H1 (cell line): ENCODE data around the gene JMJD8. TPM values are rescaled to one million over a fixed set of nuclear protein-coding genes. Genes with fewer than 3 reads are reported as not detected.
A peak's percentile ranks its signal among the peaks of the same experiment; 100 is the strongest.

Experiments
- CTCF ChIA-PET: fragments of 300-600 bp; sonication (Branson Sonifier 250); formaldehyde crosslinking; loops from one replicate; lab custom pipeline; 2021; ENCODE audit not compliant: partially characterized antibody; lab: Charles Lee
- POLR2A ChIA-PET: fragments of 300-600 bp; sonication (Branson Sonifier 250); formaldehyde crosslinking; loops from one replicate; lab custom pipeline; 2021; ENCODE audit warnings: inconsistent platforms; ENCODE audit not compliant: partially characterized antibody; lab: Charles Lee
- DNase-seq, 2 experiments: peaks; one replicate each; pipeline versions ENCODE4 v3.0.0 to v3.0.0-alpha.2; 2010 to 2022; ENCODE audit warnings: low spot score in 2 of 2, low read depth in 1 of 2, mixed read lengths in 1 of 2
- FAIRE-seq: peaks from 2 replicates; lab custom pipeline; 2011; peaks lifted over from hg19 to GRCh38; lab: Jason Lieb, UNC
- H2AFZ ChIP-seq: 2 replicates; pipeline ENCODE4 v1.8.1; 2012; ENCODE audit warnings: low read length, inconsistent platforms
- H2AK5ac ChIP-seq: 2 replicates; pipeline ENCODE4 v1.6.1; 2013; ENCODE audit warnings: low read depth, low read length
- H2BK120ac ChIP-seq: replicated peaks from 2 replicates; pipeline ENCODE3; 2013; ENCODE audit warnings: low read depth, low read length, inconsistent platforms
- H2BK12ac ChIP-seq: 2 replicates; pipeline ENCODE4 v1.6.1; 2013; ENCODE audit warnings: low read depth, low read length
- H2BK15ac ChIP-seq: 2 replicates; pipeline ENCODE4 v1.6.1; 2013; ENCODE audit warnings: low read length
- H2BK20ac ChIP-seq: 2 replicates; pipeline ENCODE4 v1.6.1; 2013; ENCODE audit warnings: low read length
- H2BK5ac ChIP-seq: 2 replicates; pipeline ENCODE4 v1.6.1; 2013; ENCODE audit warnings: low read depth, low read length
- H3K14ac ChIP-seq: 2 replicates; pipeline ENCODE4 v1.6.1; 2013; ENCODE audit warnings: inconsistent platforms; ENCODE audit not compliant: insufficient read length
- H3K18ac ChIP-seq: 2 replicates; pipeline ENCODE4 v1.6.1; 2013; ENCODE audit warnings: low read length; ENCODE audit errors: extremely low read depth
- H3K23ac ChIP-seq: 2 replicates; pipeline ENCODE4 v1.6.1; 2013; ENCODE audit warnings: inconsistent platforms; ENCODE audit not compliant: insufficient read length
- H3K23me2 ChIP-seq: 2 replicates; pipeline ENCODE4 v1.6.1; 2013; ENCODE audit warnings: low read depth, low read length
- H3K27ac ChIP-seq: 2 replicates; pipeline ENCODE4 v1.6.1; 2011; ENCODE audit warnings: low read depth, low read length, inconsistent platforms
- H3K27me3 ChIP-seq, 4 experiments: replicated peaks in 1 of 4; 1 replicate in 1 of 4; 2 replicates in 3 of 4; pipeline versions ENCODE4 v1.6.1 to v1.8.1; 2011 to 2013; ENCODE audit warnings: low read length in 3 of 4, mild to moderate bottlenecking in 3 of 4, inconsistent platforms in 2 of 4, mixed read lengths in 2 of 4, moderate library complexity in 1 of 4; ENCODE audit not compliant: control insufficient read depth in 3 of 4, insufficient read depth in 3 of 4; ENCODE audit errors: extremely low read depth in 1 of 4
- H3K36me3 ChIP-seq, 4 experiments: 2 replicates each; pipeline versions ENCODE4 v1.6.1 to v1.8.1; 2011 to 2013; ENCODE audit warnings: mild to moderate bottlenecking in 4 of 4, low read length in 3 of 4, moderate library complexity in 2 of 4, control low read depth in 1 of 4, inconsistent platforms in 1 of 4; ENCODE audit not compliant: insufficient read depth in 4 of 4, control insufficient read depth in 2 of 4
- H3K4ac ChIP-seq: replicated peaks from 2 replicates; pipeline ENCODE3; 2013; ENCODE audit warnings: low read length, low read depth, mixed read lengths, inconsistent platforms; ENCODE audit not compliant: insufficient read length
- H3K4me1 ChIP-seq, 4 experiments: replicated peaks in 1 of 4; 1 replicate in 1 of 4; 2 replicates in 3 of 4; pipeline versions ENCODE4 v1.6.1 to v1.8.1; 2011 to 2013; ENCODE audit warnings: low read length in 3 of 4, inconsistent platforms in 2 of 4, mixed read lengths in 1 of 4; ENCODE audit not compliant: insufficient read depth in 4 of 4, control insufficient read depth in 3 of 4
- H3K4me2 ChIP-seq, 2 experiments: 2 replicates each; pipeline versions ENCODE4 v1.6.1 to v1.8.1; 2011 to 2013; ENCODE audit warnings: low read depth in 2 of 2, low read length in 2 of 2, control low read depth in 1 of 2, inconsistent platforms in 1 of 2, mild to moderate bottlenecking in 1 of 2; ENCODE audit not compliant: insufficient read depth in 1 of 2
- H3K4me3 ChIP-seq, 4 experiments: fragments of 200-600, 300-600 bp in 1 of 4; sonication (generic), shearing (Covaris generic), sonication (Bioruptor Twin) in 1 of 4; 2 replicates each; pipeline versions ENCODE4 v1.5.1 to v1.8.1; 2011 to 2016; ENCODE audit warnings: low read length in 4 of 4, low read depth in 3 of 4, control low read depth in 2 of 4, inconsistent platforms in 2 of 4, mild to moderate bottlenecking in 2 of 4, mixed read lengths in 1 of 4, moderate library complexity in 1 of 4; ENCODE audit not compliant: insufficient read depth in 2 of 4; ENCODE audit errors: extremely low read depth in 1 of 4
- H3K56ac ChIP-seq: replicated peaks from 2 replicates; pipeline ENCODE3; 2013; ENCODE audit warnings: low read depth, mild to moderate bottlenecking, mixed read lengths, low read length, inconsistent platforms; ENCODE audit not compliant: insufficient read length
- H3K79me1 ChIP-seq: 2 replicates; pipeline ENCODE4 v1.6.1; 2013; ENCODE audit warnings: low read depth, low read length, control low read depth
- H3K79me2 ChIP-seq, 2 experiments: 2 replicates each; pipeline versions ENCODE4 v1.6.1 to v1.8.1; 2012 to 2013; ENCODE audit warnings: low read length in 2 of 2, mild to moderate bottlenecking in 2 of 2, inconsistent platforms in 1 of 2; ENCODE audit not compliant: insufficient read depth in 2 of 2, control insufficient read depth in 1 of 2
- H3K9ac ChIP-seq, 4 experiments: replicated peaks in 1 of 4; 1 replicate in 1 of 4; 2 replicates in 3 of 4; pipeline versions ENCODE4 v1.6.1 to v1.8.1; 2011 to 2013; ENCODE audit warnings: low read depth in 3 of 4, low read length in 3 of 4, control low read depth in 2 of 4, mild to moderate bottlenecking in 2 of 4, moderate library complexity in 2 of 4, inconsistent platforms in 1 of 4; ENCODE audit errors: extremely low read depth in 1 of 4
- H3K9me3 ChIP-seq, 2 experiments: 2 replicates each; pipeline versions ENCODE4 v1.6.1 to v1.8.1; 2012 to 2013; ENCODE audit warnings: mild to moderate bottlenecking in 2 of 2, moderate library complexity in 2 of 2, control low read depth in 1 of 2, inconsistent platforms in 1 of 2, low read depth in 1 of 2, low read length in 1 of 2, mixed read lengths in 1 of 2; ENCODE audit not compliant: insufficient read depth in 2 of 2
- H4K20me1 ChIP-seq, 2 experiments: replicated peaks in 1 of 2; 2 replicates each; pipeline versions ENCODE3 to v1.8.1; 2011 to 2013; ENCODE audit warnings: inconsistent platforms in 2 of 2, low read length in 2 of 2, mild to moderate bottlenecking in 1 of 2; ENCODE audit not compliant: insufficient read depth in 2 of 2, control insufficient read depth in 1 of 2
- H4K5ac ChIP-seq: 2 replicates; pipeline ENCODE4 v1.6.1; 2013; ENCODE audit warnings: low read length, low read depth, mixed read lengths, inconsistent platforms; ENCODE audit not compliant: insufficient read length
- H4K8ac ChIP-seq: 2 replicates; pipeline ENCODE4 v1.8.0; 2013; ENCODE audit warnings: mild to moderate bottlenecking, moderate library complexity, low read length, inconsistent platforms; ENCODE audit not compliant: insufficient read depth; ENCODE audit errors: extremely low read depth
- H4K91ac ChIP-seq: replicated peaks from 2 replicates; pipeline ENCODE3; 2013; ENCODE audit warnings: low read length, mixed read lengths, inconsistent platforms; ENCODE audit not compliant: insufficient read length
- ASH2L ChIP-seq: fragments of 200-600, 300-600 bp; sonication (generic); IDR thresholded peaks from one replicate; pipeline ENCODE4 v1.7.1; 2017; ENCODE audit warnings: low read length
- ATF3 ChIP-seq: IDR thresholded peaks from 2 replicates; pipeline ENCODE4 v1.6.1; 2011; ENCODE audit warnings: low read depth, mild to moderate bottlenecking, low read length; ENCODE audit not compliant: insufficient read depth
- BCL11A ChIP-seq, 2 experiments: IDR thresholded peaks; one replicate each; pipeline ENCODE4 v1.6.1; 2011; ENCODE audit warnings: low read depth in 2 of 2, low read length in 2 of 2, mild to moderate bottlenecking in 2 of 2
- CBX5 ChIP-seq: fragments of 300-800, 300-1000 bp; sonication (generic); IDR thresholded peaks from 2 replicates; pipeline ENCODE4 v1.7.1; 2016; ENCODE audit warnings: antibody characterized with exemption, low read length, low read depth
- CHD1 ChIP-seq: IDR thresholded peaks from 2 replicates; pipeline ENCODE4 v1.6.1; 2012; ENCODE audit warnings: low read depth, low read length, improper control_type of control experiment
- POU5F1 ChIP-seq: IDR thresholded peaks from 2 replicates; pipeline ENCODE4 v1.6.1; 2011; ENCODE audit warnings: low read depth, mild to moderate bottlenecking, low read length, moderate library complexity
- SP2 ChIP-seq: IDR thresholded peaks from 2 replicates; pipeline ENCODE4 v1.6.1; 2012; ENCODE audit warnings: mild to moderate bottlenecking, low read length, inconsistent platforms
- TAF7 ChIP-seq: optimal IDR thresholded peaks from 2 replicates; pipeline ENCODE3; 2011; ENCODE audit warnings: low read depth, mild to moderate bottlenecking, inconsistent platforms, low read length, moderate library complexity, borderline replicate concordance
- USF2 ChIP-seq: IDR thresholded peaks from 2 replicates; pipeline ENCODE4 v1.6.1; 2011; ENCODE audit warnings: low read length, improper control_type of control experiment
- WGBS, 2 experiments: shearing (Covaris generic) in 1 of 2; methylation state at CpG; one replicate each; pipeline versions ENCODE4 v1.1.6 to v1.1.7; 2013 to 2015; ENCODE audit warnings: low lambda C conversion rate in 2 of 2, mixed read lengths in 2 of 2, inconsistent platforms in 1 of 2, low coverage in 1 of 2, missing lambda C conversion rate in 1 of 2; ENCODE audit not compliant: insufficient replicate concordance in 2 of 2, insufficient coverage in 1 of 2, insufficient read length in 1 of 2; ENCODE audit errors: extremely low coverage in 1 of 2, missing lambda C conversion rate in 1 of 2; 5-methylcytosine and 5-hydroxymethylcytosine counted together
- polyA plus RNA-seq, 7 experiments: library from polyadenylated mRNA; depleted of rRNA in 3 of 7; stranded (reverse) in 5 of 7; unstranded in 2 of 7; fragments of >200 nt in 5 of 7; fragments of 200-250 nt in 2 of 7; gene quantifications; 1 replicate in 5 of 7; 2 replicates in 1 of 7; 4 replicates in 1 of 7; pipeline versions ENCODE4 v1.2.1 to v1.2.3, GENCODE V29; 2011 to 2013; ENCODE audit warnings: missing spikeins in 2 of 7, mixed read lengths in 2 of 7
- total RNA-seq: library from RNA; stranded (reverse); fragmentation: NEBNext Ultra II Directional; extraction: Animal tissue kit (Norgen Biotek cat#: 25700); gene quantifications from 2 replicates; pipeline ENCODE4 v1.2.1, GENCODE V29; 2021

JMJD8 gene
- total and polyA plus RNA-seq, 2 of the 8 experiments (the other 6 are each of a cell fraction or from before 2014, with no cell fraction given) = 46.4 to 87.4 TPM

DNA sequence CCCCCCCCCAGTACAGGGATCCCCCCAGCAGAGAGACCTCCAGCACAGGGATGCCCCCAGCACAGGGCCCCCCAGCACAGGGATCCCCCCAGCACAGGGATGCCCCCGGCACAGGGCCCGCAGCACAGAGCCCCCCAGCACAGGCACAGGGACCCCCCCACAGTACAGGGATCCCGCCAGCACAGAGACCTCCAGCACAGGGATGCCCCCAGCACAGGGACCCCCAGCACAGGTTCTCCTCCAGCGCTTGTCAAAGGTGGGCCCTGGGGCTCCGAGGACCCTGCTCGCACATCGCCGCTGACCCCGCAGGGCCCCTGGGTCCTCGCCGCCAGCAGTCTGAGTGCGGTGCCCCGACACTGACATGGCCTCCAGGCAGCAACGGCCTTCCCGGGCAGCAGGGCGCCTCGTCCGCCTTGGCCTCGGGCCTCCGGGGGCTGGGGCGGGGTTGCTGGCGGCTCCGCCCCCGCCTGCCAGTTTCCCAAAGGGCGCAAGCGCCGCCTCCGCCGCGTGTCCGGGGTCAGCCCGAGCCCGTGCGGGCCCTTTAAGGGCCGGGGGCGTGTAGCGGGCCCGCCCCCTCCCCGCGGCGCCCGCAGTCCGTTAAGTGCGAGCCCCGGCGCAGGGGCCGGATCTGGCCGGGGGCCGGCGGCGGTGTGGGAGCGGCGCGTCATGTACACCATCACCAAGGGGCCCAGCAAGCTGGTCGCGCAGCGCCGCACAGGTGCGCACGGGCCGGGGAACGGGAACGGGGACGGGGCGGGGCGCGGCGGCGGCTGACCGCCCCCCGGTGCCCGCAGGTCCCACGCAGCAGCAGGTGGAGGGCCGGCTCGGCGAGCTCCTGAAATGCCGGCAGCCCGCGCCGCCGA, 42.6 kb downstream of the JMJD8 start, which contains the start of gene MCRIP2:
MCRIP2 (plus strand) TSS at position 503 of the 863 bp plus-strand sequence; CDS start at position 667, 164 bp downstream.
- no peak within 1 kb of the TSS for H3K23ac ChIP-seq
- H3K56ac ChIP-seq = peak within 1 kb of the TSS; percentile 77
- H3K36me3 ChIP-seq = no peaks in the 10 kb centered on the region
- H2AFZ ChIP-seq = no peak within 1 kb of the TSS; the same call in 1 of the 2 replicates
- no peak within 1 kb of the TSS for H2BK120ac ChIP-seq
- FAIRE-seq = no peak
- H3K4ac ChIP-seq = peak within 1 kb of the TSS; percentile 44
- peak within 1 kb of the TSS; percentile 5 for H4K5ac ChIP-seq
- peaks cover 0 to 5% (median 1%) of the 10 kb centered on the region in 4 experiments; a peak in 2 of 7 replicates for H3K27me3 ChIP-seq
- no peaks in the 10 kb centered on the region for H3K9me3 ChIP-seq
- H3K23me2 ChIP-seq = peaks cover 8% of the 10 kb centered on the region; the same call in 1 of the 2 replicates
- no peak within 1 kb of the TSS for H2BK15ac ChIP-seq
- H4K91ac ChIP-seq = peak within 1 kb of the TSS; percentile 54
- H3K18ac ChIP-seq = peak within 1 kb of the TSS; percentile 71
- H3K27ac ChIP-seq = no peak within 1 kb of the TSS
- H4K20me1 ChIP-seq = peaks cover 0 to 3% of the 10 kb centered on the region in 2 experiments
- no peak within 1 kb of the TSS for H2BK20ac ChIP-seq
- WGBS, 2 experiments = 8% methylated on average over 32 of the region's 81 CpGs; no CpG with 5 or more reads in 1 of the 2 experiments
- ChIA-PET POLR2A (interaction anchor here (1.0 to 1.4 kb wide), 6 partner anchors 19 to 114 kb away, joined by 3 to 5 read pairs (median 4); partner anchors contain the start of genes CAPN15, JMJD8 and WDR24), CTCF (interaction anchor here (1.5 kb wide), 1 partner anchor 40 kb away, joined by 5 read pairs; no protein-coding TSS in a partner anchor)
- peak within 1 kb of the TSS in 3 of 4 experiments; percentile 51 to 67 (median 55); a peak in 5 of 7 replicates for H3K9ac ChIP-seq
- H3K79me1 ChIP-seq = no peaks in the 10 kb centered on the region; the same call in 1 of the 2 replicates
- no peak within 1 kb of the TSS for H2AK5ac ChIP-seq
- peaks cover 0 to 29% (median 22%) of the 10 kb centered on the region in 4 experiments; a peak in 6 of 7 replicates for H3K4me1 ChIP-seq
- peak in 1 of 2 experiments; percentile 92 for DNase-seq
- H3K4me3 ChIP-seq = peak within 1 kb of the TSS; percentile 51 to 88 (median 61)
- H4K8ac ChIP-seq = peak within 1 kb of the TSS; percentile 84; the same call in 1 of the 2 replicates
- peak within 1 kb of the TSS; percentile 81; the same call in 1 of the 2 replicates for H2BK5ac ChIP-seq
- no peak within 1 kb of the TSS for H3K14ac ChIP-seq
- H3K4me2 ChIP-seq = peak within 1 kb of the TSS; percentile 56 to 80
- H2BK12ac ChIP-seq = no peak within 1 kb of the TSS
- peaks cover 0 to 2% of the 10 kb centered on the region in 2 experiments; a peak in 1 of 4 replicates for H3K79me2 ChIP-seq
- no peak for TF ChIP-seq CBX5
- peak; percentile 34 for TF ChIP-seq ASH2L
- no peak for TF ChIP-seq BCL11A (IDR thresholded peaks at IDR 0.05; ENCODE audit: low read depth in 2 of 2, low read length in 2 of 2)
- no peak for TF ChIP-seq ATF3
- no peak for TF ChIP-seq USF2
- TF ChIP-seq POU5F1 = no peak
- no peak for TF ChIP-seq CHD1
- TF ChIP-seq SP2 = no peak
- TF ChIP-seq TAF7 = no peak
